ENCODE results near the gene ULBP3. TPM values are rescaled to one million over a fixed set of nuclear protein-coding genes. Genes with fewer than 3 reads are reported as not detected.

Gene ULBP3
- total and polyA plus RNA-seq, 2 of the 4 experiments (the other 2 are of a cell fraction) = 11.1 to 35.1 TPM

- no peak overlapping the region for H2BK15ac ChIP-seq (ENCODE audit: low read depth, low read length)
- in situ Hi-C loops (cut with MboI; ENCODE audit: low sequenced_read_pairs) (no loop called here), dilution Hi-C loops (cut with HindIII; ENCODE audit: low sequenced_read_pairs, unreplicated experiment) (no loop called here), intact Hi-C loops (cut with micrococcal nuclease) (no loop called here)
- H3K4me2 ChIP-seq (ENCODE audit: low read depth, low read length) = no peak overlapping the region
- no peak overlapping the region for H3K4me3 ChIP-seq (ENCODE audit: insufficient read depth, low read depth, low read length)
- H2BK5ac ChIP-seq (ENCODE audit: low read depth, low read length, poor library complexity, severe bottlenecking) = no peak overlapping the region
- no peak overlapping the region for H4K8ac ChIP-seq (ENCODE audit: low read depth in 2 of 2, low read length in 2 of 2)
- no peak for DNase-seq
- H3K36me3 ChIP-seq (ENCODE audit: control insufficient read depth, insufficient read depth, low read length) = no peaks in the 10 kb centered on the region
- H3K4ac ChIP-seq (ENCODE audit: low read depth, low read length) = no peak overlapping the region
- H3K9me1 ChIP-seq (ENCODE audit: insufficient read depth, low read length) = no peaks in the 10 kb centered on the region
- no peak overlapping the region for H2AK9ac ChIP-seq (replicated peaks; ENCODE audit: low read depth, low read length, poor library complexity)
- no peak overlapping the region for H3K23ac ChIP-seq (ENCODE audit: low read depth, low read length)
- no peak overlapping the region for H3K18ac ChIP-seq (ENCODE audit: low read depth, low read length)
- H3K56ac ChIP-seq (ENCODE audit: extremely low read depth, insufficient read depth, low read length) = no peak overlapping the region
- H3K9me3 ChIP-seq (ENCODE audit: control insufficient read depth, insufficient read depth, low read length) = no peaks in the 10 kb centered on the region
- H4K91ac ChIP-seq (ENCODE audit: insufficient read depth, low read depth, low read length) = no peak overlapping the region
- H2BK20ac ChIP-seq (ENCODE audit: low read depth, low read length) = no peak overlapping the region
- H4K20me1 ChIP-seq (ENCODE audit: insufficient read depth, low read length) = no peaks in the 10 kb centered on the region
- WGBS, 2 experiments (ENCODE audit: extremely low coverage in 2 of 2, insufficient read length in 1 of 2) = 64% methylated on average over 4 of the region's 19 CpGs; no CpG with 5 or more reads in 1 of the 2 experiments
- BruUV-seq (replicated peaks) = no TSS peak
- no peaks in the 10 kb centered on the region for H3K79me1 ChIP-seq (ENCODE audit: low read depth in 1 of 2, low read length in 2 of 2)
- peaks cover 19% of the 10 kb centered on the region for H3K27me3 ChIP-seq (ENCODE audit: control insufficient read depth, insufficient read depth, low read length)
- ATAC-seq (ENCODE audit: low read depth) = no peak
- H3K14ac ChIP-seq (replicated peaks; ENCODE audit: low read depth, low read length) = no peak overlapping the region
- ChIA-PET CTCF (no interaction called here), POLR2A (ENCODE audit: unreplicated experiment) (no interaction called here)
- no peak overlapping the region for H2AFZ ChIP-seq (replicated peaks; ENCODE audit: low read length, poor library complexity)
- no peak overlapping the region for H4K5ac ChIP-seq (ENCODE audit: low read depth, low read length)
- TF ChIP-seq RFX5 (IDR thresholded peaks at IDR 0.05; ENCODE audit: low read depth, low read length) = no peak
- TF ChIP-seq MAFK (IDR thresholded peaks at IDR 0.05; ENCODE audit: low read depth, low read length) = no peak
- TF ChIP-seq POLR2A (IDR thresholded peaks at IDR 0.05; ENCODE audit: low read depth, low read length) = no peak
- TF ChIP-seq MAZ (IDR thresholded peaks at IDR 0.05; ENCODE audit: borderline replicate concordance, low read depth, low read length) = no peak
- TF ChIP-seq FOS (IDR thresholded peaks at IDR 0.05; ENCODE audit: low read depth, low read length) = no peak
- TF ChIP-seq CEBPB (IDR thresholded peaks at IDR 0.05; ENCODE audit: low read depth, low read length) = no peak
- no peak for TF ChIP-seq BHLHE40 (IDR thresholded peaks at IDR 0.05; ENCODE audit: low read depth, low read length)
- TF ChIP-seq, protein P1, sequence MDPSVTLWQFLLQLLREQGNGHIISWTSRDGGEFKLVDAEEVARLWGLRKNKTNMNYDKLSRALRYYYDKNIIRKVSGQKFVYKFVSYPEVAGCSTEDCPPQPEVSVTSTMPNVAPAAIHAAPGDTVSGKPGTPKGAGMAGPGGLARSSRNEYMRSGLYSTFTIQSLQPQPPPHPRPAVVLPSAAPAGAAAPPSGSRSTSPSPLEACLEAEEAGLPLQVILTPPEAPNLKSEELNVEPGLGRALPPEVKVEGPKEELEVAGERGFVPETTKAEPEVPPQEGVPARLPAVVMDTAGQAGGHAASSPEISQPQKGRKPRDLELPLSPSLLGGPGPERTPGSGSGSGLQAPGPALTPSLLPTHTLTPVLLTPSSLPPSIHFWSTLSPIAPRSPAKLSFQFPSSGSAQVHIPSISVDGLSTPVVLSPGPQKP (IDR thresholded peaks at IDR 0.05; ENCODE audit: borderline replicate concordance, low read depth, low read length) = no peak
- no peak for TF ChIP-seq RAD21 (IDR thresholded peaks at IDR 0.05; ENCODE audit: low read length)
- TF ChIP-seq CHD1 (IDR thresholded peaks at IDR 0.05; ENCODE audit: low read depth, low read length) = no peak
- TF ChIP-seq SMC3 (IDR thresholded peaks at IDR 0.05; ENCODE audit: low read depth, low read length) = no peak
- no peak for TF ChIP-seq NFE2L2 (IDR thresholded peaks at IDR 0.05; ENCODE audit: low read depth, low read length)
- TF ChIP-seq MXI1 (IDR thresholded peaks at IDR 0.05; ENCODE audit: borderline replicate concordance, low read depth, low read length) = no peak
- TF ChIP-seq, protein P2, sequence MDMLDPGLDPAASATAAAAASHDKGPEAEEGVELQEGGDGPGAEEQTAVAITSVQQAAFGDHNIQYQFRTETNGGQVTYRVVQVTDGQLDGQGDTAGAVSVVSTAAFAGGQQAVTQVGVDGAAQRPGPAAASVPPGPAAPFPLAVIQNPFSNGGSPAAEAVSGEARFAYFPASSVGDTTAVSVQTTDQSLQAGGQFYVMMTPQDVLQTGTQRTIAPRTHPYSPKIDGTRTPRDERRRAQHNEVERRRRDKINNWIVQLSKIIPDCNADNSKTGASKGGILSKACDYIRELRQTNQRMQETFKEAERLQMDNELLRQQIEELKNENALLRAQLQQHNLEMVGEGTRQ (IDR thresholded peaks at IDR 0.05; ENCODE audit: low read depth, low read length) = no peak
- TF ChIP-seq, protein P3, sequence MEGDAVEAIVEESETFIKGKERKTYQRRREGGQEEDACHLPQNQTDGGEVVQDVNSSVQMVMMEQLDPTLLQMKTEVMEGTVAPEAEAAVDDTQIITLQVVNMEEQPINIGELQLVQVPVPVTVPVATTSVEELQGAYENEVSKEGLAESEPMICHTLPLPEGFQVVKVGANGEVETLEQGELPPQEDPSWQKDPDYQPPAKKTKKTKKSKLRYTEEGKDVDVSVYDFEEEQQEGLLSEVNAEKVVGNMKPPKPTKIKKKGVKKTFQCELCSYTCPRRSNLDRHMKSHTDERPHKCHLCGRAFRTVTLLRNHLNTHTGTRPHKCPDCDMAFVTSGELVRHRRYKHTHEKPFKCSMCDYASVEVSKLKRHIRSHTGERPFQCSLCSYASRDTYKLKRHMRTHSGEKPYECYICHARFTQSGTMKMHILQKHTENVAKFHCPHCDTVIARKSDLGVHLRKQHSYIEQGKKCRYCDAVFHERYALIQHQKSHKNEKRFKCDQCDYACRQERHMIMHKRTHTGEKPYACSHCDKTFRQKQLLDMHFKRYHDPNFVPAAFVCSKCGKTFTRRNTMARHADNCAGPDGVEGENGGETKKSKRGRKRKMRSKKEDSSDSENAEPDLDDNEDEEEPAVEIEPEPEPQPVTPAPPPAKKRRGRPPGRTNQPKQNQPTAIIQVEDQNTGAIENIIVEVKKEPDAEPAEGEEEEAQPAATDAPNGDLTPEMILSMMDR (conservative IDR thresholded peaks at IDR 0.05; ENCODE audit: low read depth, low read length) = no peak
- no peaks in the 10 kb centered on the region for H3K4me1 ChIP-seq (ENCODE audit: control insufficient read depth, insufficient read depth, low read length)
- H2AK5ac ChIP-seq (ENCODE audit: low read depth, low read length) = no peak overlapping the region
- H3K9ac ChIP-seq (ENCODE audit: low read depth, low read length) = no peak overlapping the region
- H2BK120ac ChIP-seq (ENCODE audit: low read depth, low read length) = no peak overlapping the region
- no peak overlapping the region for H3K27ac ChIP-seq (ENCODE audit: insufficient read depth, low read length)
These were observed 31.8 kb upstream of the ULBP3 start for GRCh38 chr6:150100745-150101144.
